Dendritic cell treated with granulocyte-macrophage colony-stimulating factor and Interleukin-4, amounts not matched to agents 40 ng/mL and 50 ng/mL, for 4 days (primary cell): ENCODE measurements around the gene TSPAN1.

ENCODE experiments used
- H3K27ac Mint-ChIP-seq: one replicate; pipeline ENCODE4 v1.8.0; 2022; ENCODE audit warnings: mild to moderate bottlenecking, mixed read lengths
- H3K27me3 Mint-ChIP-seq: one replicate; pipeline ENCODE4 v1.8.0; 2022; ENCODE audit warnings: mild to moderate bottlenecking, mixed read lengths
- H3K36me3 Mint-ChIP-seq: one replicate; pipeline ENCODE4 v1.8.0; 2022; ENCODE audit warnings: low read depth, mixed read lengths
- H3K4me1 Mint-ChIP-seq: one replicate; pipeline ENCODE4 v1.8.0; 2022; ENCODE audit warnings: low read depth, mixed read lengths
- H3K4me3 Mint-ChIP-seq: one replicate; pipeline ENCODE4 v1.8.0; 2022; ENCODE audit warnings: mild to moderate bottlenecking, moderate library complexity, mixed read lengths
- H3K9me3 Mint-ChIP-seq: one replicate; pipeline ENCODE4 v1.8.0; 2022; ENCODE audit warnings: mixed read lengths
- intact Hi-C: fragments of 100-400 bp; cut with micrococcal nuclease; formaldehyde crosslinking; loops from one replicate; pipeline ENCODE4 v1.15.0; 2022

The TSPAN1 gene

DNA sequence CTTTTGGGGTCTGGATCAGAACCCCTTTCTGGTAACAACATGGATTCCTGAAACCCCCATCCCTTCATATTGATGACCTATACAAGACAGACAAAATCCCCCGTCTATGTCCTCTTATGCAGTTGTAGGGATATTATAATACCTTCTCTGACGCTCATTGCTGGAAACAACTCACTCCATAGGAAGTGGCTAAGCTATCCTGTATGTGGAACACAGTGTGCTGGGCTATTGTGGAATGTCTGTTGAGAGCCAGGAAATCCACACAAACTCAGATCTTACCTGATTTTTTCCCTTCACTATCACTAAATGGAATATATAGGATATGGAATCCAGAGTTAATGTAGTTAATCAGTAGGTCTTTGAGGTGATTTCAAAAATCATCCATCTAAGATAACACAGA lies 24.8 kb upstream of the TSPAN1 start:
- H3K27me3 Mint-ChIP-seq, result peaks cover 6% of the 10 kb centered on the region
- H3K27ac Mint-ChIP-seq, result no peak overlapping the region
- no peak overlapping the region for H3K4me3 Mint-ChIP-seq
- H3K9me3 Mint-ChIP-seq, result no peaks in the 10 kb centered on the region
- intact Hi-C loops, result no loop called here
- H3K36me3 Mint-ChIP-seq, result no peaks in the 10 kb centered on the region
- H3K4me1 Mint-ChIP-seq, result peaks cover 8% of the 10 kb centered on the region

DNA sequence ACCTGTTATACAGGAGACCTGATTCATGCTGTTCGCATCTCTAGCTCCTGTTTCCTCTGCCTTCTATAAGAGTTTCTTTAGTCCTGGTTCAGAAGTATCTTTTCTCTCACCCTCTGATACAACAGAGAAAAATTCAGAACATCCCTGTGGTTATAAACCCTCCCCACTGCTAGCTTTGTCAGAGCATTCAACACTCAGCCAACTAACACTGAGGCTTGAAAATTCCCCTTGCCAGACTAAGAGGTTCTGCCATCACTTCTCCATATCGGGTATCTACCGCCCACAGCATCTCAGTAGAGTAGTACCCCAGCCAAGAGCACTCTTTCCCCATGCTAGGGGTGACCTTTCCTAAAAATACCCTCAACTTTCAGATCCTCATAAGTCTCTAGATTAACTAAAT lies 22.9 kb upstream of the TSPAN1 start:
- intact Hi-C loops, result no loop called here
- Mint-ChIP-seq H3K27ac (no peak overlapping the region), H3K9me3 (no peaks in the 10 kb centered on the region), H3K4me3 (no peak overlapping the region), H3K4me1 (peaks cover 8% of the 10 kb centered on the region), H3K36me3 (no peaks in the 10 kb centered on the region), H3K27me3 (peaks cover 6% of the 10 kb centered on the region)

DNA sequence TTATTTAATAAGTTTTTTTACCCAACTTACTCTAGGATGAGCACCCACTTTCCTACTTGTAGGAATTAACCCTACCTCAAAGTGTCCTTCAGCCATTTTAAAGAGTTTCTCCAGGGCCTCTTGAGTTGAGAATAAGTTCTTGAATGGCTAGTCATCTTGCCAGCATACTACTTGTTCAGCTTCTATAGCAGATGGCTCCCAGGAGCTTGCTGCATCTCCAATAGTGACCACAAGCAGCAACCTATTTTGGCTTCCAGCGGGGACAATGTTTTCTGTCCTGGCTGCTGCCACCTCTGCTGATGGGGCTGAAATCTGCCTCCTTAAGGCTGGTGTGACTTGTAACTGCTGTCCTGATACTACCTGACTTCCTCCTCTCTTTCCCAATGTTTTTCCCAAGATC lies 21.7 kb upstream of the TSPAN1 start:
- intact Hi-C loops, result no loop called here
- Mint-ChIP-seq H3K36me3 (no peaks in the 10 kb centered on the region), H3K27me3 (peaks cover 2% of the 10 kb centered on the region), H3K9me3 (no peaks in the 10 kb centered on the region), H3K27ac (no peak overlapping the region), H3K4me1 (peaks cover 8% of the 10 kb centered on the region), H3K4me3 (no peak overlapping the region)

DNA sequence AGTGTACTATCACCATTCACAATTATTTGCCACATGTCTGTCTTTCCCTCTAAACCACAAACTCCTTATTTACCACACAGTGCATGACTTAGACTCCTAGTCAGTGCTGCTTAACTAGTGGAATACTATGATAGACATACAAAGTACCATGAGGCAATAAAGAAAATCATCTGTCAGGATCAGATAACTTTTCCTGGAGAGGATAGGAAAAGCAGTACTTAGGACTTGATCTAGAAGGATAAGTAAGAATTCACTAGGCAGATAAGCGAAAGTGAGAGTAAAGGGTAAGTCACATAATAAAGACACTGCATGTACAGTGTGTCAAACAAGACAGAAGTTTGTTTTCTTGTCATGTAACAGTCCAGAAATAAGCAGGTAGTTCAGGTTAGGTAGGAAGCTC lies 21.2 kb upstream of the TSPAN1 start:
- Mint-ChIP-seq H3K4me3 (no peak overlapping the region), H3K4me1 (peaks cover 8% of the 10 kb centered on the region), H3K9me3 (no peaks in the 10 kb centered on the region), H3K27me3 (no peaks in the 10 kb centered on the region), H3K36me3 (no peaks in the 10 kb centered on the region), H3K27ac (no peak overlapping the region)
- intact Hi-C loops, result no loop called here

DNA sequence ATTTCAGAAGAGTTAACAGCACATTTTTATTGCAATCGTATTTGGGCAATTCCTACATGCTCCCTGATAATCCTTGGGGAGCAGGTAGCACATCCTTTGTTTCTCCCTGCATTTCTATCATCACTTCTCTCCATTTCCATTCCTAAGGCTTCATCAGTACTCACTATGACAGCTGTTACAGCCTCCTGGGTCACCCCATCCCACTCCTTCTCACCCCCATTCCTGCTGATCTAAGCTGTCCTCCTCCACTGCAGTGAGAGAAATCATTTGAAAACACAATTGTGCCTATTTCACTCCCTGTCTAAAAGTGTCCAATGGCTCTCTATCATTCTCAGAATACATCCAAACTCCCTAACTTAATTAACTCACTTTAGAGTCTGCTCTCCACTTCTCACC lies 17.0 kb upstream of the TSPAN1 start:
- no peaks in the 10 kb centered on the region for H3K36me3 Mint-ChIP-seq
- no peaks in the 10 kb centered on the region for H3K9me3 Mint-ChIP-seq
- H3K4me3 Mint-ChIP-seq, result no peak overlapping the region
- intact Hi-C loops, result no loop called here
- H3K27me3 Mint-ChIP-seq, result peaks cover 4% of the 10 kb centered on the region
- H3K27ac Mint-ChIP-seq, result no peak overlapping the region
- no peaks in the 10 kb centered on the region for H3K4me1 Mint-ChIP-seq

DNA sequence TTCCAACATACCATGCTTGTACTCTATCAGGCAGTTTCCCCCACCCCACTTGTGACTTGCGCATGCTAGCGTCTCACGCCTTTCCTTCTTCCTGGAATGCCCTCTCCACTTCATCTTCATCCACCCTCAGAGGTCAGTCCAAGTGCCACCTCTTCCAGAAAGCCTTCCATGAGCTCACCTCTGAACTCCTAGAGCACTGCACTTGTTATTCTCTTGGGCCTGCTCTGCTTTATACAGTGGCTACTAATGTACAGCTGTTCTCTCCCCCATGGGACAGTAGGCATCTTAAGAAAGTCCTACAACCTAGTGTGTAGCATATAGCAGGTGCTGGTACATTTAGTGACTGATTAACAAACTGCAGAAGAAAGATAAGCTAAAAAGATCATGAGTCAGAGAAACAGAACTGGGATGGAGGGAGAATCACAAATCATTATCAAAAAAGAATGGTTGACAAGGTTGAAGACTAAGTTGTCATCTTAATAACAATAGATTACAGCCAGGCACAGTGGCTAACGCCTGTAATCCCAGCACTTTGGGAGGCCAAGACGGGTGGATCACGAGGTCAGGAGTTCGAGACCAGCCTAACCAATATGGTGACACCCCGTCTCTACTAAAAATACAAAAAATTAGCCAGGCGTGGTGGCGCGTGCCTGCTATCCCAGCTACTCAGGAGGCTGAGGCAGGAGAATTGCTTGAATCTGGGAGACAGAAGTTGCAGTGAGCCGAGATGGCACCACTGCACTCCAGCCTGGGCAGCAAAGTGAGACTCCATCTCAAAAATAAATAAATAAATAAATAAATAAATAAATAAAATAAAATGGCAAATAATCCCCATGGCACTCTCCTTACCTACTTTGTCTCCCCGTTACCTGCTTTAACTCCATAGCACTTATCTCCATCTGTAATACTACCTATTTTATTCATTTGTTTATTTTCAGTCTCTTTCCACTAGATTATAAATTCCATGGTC lies 16.3 kb upstream of the TSPAN1 start:
- intact Hi-C loops, result no loop called here
- Mint-ChIP-seq H3K27ac (no peak overlapping the region), H3K9me3 (no peaks in the 10 kb centered on the region), H3K27me3 (peaks cover 4% of the 10 kb centered on the region), H3K36me3 (no peaks in the 10 kb centered on the region), H3K4me1 (no peaks in the 10 kb centered on the region), H3K4me3 (no peak overlapping the region)

DNA sequence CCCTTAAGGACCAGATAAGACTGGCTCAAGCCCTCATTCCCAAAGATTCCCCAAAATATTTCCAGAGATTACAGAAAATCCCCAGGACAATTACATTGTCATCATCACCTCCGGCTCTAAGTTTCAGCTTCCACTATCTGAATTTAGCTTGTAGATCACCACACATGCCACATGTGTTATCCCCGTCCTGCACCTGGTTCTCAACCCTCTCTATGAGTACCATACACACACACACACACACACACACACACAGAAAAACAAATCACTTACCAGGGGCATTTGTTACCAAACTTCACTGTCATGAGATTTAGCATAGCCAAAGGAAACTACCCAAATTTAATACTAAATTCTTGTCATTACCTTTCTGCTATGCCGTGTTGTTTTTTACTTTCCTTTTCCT lies 15.4 kb upstream of the TSPAN1 start:
- intact Hi-C loops, result no loop called here
- Mint-ChIP-seq H3K36me3 (no peaks in the 10 kb centered on the region), H3K27ac (no peak overlapping the region), H3K4me3 (no peak overlapping the region), H3K9me3 (no peaks in the 10 kb centered on the region), H3K27me3 (peaks cover 9% of the 10 kb centered on the region), H3K4me1 (no peaks in the 10 kb centered on the region)

DNA sequence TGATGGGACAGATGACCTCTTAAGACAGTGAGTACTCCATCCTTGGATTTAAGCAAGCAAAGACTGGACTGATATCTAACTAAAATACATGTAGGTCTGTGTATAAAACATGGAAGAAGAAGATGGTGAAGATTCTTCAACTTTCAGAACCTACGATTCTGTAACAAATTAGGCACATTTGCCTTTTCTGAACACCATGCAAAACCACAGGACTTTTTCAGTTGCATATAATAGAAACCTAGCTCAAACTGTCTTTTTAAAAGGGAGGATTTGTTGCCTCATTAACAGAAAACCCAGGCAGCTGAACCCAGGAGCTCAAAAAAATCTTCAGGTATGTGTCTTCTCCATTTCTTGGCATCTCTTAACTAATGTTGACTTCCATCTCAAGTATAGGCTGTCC lies 14.7 kb upstream of the TSPAN1 start:
- Mint-ChIP-seq H3K27me3 (peaks cover 16% of the 10 kb centered on the region), H3K36me3 (no peaks in the 10 kb centered on the region), H3K4me3 (no peak overlapping the region), H3K4me1 (no peaks in the 10 kb centered on the region), H3K9me3 (no peaks in the 10 kb centered on the region), H3K27ac (no peak overlapping the region)
- intact Hi-C loops, result no loop called here

DNA sequence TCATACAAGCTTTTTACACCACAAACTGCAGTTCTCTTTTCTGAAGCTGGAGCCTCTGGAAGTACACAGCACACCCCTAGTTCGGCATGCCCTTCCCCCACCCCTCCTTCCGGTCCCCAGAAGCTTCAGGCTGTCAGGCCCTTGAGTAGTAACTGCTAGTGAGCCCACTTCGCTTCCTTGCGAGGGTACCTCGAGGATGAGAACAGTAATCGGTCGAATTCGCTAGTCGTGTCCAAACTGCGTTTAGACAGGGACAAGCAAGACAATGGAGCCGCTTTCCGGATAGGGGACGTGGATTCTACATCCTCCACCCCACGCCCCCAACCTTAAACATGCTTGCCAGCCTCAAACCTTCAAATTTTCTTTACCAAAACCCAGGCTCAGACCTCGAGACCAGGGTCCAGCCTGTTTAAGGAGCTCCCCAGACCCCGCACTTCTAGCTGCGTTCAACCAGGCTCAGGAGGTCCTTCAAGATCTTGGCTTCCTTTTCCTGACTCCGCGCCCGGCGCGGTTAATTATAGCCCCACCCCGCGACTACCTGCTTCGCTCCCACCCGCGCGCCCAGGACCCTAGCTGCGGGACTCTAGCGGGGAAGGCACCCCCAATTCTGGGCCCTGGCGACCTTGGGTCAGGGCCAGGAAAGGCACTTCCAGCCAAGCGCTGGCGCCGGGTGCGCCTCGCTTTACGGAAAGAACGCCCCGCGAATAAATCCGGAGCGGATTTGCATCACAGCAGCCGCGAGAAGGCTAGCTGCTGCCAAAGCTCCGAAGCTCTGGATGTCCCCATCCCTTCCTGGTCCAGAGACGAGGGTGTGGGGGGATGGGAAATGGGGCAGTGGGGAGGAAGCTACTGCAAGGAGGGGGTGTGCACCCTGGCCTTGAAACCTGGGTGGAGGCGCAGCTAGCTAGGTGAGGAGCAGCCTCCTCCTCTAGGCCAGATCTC lies 8.1 kb upstream of the TSPAN1 start:
- Mint-ChIP-seq H3K27ac (no peak overlapping the region), H3K4me1 (peaks cover 17% of the 10 kb centered on the region), H3K27me3 (peaks cover 64% of the 10 kb centered on the region), H3K4me3 (peak overlapping the region; percentile 67), H3K9me3 (no peaks in the 10 kb centered on the region), H3K36me3 (no peaks in the 10 kb centered on the region)
- intact Hi-C loops, result no loop called here

DNA sequence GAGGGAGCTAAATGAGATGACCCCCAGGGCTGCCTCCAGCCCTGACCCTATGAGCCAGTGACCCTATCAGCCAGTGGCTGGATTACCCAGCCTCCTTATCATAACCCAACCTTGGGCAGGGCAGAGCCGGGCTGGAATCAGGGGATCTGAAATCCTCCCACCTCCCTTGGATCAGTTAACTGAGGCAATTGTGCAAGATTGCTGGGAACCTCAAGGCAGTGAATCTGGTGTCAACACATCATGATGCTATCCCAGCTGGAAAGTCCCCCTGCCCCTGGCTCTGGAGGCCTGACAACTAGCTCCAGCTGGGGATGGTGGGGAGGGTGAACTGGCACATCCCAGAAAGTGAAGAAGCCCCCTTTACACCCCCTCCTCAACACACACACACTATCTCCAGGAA lies 6.4 kb upstream of the TSPAN1 start:
- no peak overlapping the region for H3K27ac Mint-ChIP-seq
- H3K36me3 Mint-ChIP-seq, result no peaks in the 10 kb centered on the region
- H3K4me3 Mint-ChIP-seq, result no peak overlapping the region
- H3K27me3 Mint-ChIP-seq, result peaks cover 67% of the 10 kb centered on the region
- H3K4me1 Mint-ChIP-seq, result peaks cover 17% of the 10 kb centered on the region
- intact Hi-C loops, result no loop called here
- no peaks in the 10 kb centered on the region for H3K9me3 Mint-ChIP-seq

DNA sequence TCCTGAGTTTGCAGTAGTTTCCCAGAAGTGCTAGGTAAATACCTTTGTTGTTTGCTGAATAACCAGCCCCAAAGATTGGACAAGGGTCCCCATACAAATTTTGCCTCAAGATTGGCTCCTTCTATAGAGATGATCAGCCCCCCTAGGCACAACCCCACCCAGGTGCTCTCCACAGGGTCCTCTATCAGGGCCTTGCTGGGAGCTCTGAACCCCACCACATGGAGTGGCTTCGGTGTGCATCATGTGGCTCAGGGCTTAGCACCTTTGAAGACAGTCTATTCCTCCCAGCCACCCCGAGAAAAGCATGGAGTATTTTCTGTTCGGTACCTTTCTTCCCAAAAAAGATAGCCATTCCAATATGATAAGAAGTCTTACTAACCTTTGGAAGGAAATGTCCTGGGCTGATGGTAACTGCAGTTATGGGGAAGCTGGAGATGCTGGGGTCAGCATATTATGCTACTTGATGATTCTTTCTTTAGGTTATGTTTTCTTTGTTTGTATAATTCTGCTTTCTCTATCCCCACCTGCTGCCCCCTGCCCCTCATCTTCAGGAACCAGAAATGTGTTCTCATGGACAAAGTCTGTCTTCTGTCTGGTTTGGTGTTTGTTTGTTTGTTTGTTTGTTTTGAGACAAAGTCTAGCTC lies 5.0 kb upstream of the TSPAN1 start:
- intact Hi-C loops, result no loop called here
- Mint-ChIP-seq H3K4me3 (no peak overlapping the region), H3K27me3 (peaks cover 57% of the 10 kb centered on the region), H3K36me3 (no peaks in the 10 kb centered on the region), H3K4me1 (peaks cover 17% of the 10 kb centered on the region), H3K27ac (no peak overlapping the region), H3K9me3 (no peaks in the 10 kb centered on the region)

DNA sequence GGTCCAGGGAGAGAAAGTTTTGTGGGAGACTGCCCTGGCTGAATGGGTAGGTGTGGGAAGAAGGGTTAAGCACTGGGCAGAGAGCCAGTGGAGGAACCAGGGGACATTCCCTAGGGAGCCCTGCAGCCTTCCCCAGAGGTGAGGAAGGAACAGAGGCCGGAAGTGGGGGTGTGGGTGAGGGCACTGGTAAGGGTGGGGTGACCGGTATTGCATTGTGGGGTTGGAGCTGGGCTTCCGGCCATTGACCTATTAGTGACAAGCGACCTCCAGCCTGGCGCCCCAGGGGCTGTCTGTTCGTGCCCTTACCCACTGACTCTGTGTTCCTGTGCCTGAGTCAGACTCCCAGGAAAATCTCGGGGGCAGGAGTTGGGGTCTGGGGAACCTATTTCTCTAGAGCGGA lies 3.5 kb upstream of the TSPAN1 start:
- H3K36me3 Mint-ChIP-seq, result no peaks in the 10 kb centered on the region
- no peak overlapping the region for H3K4me3 Mint-ChIP-seq
- H3K4me1 Mint-ChIP-seq, result peaks cover 13% of the 10 kb centered on the region
- no peaks in the 10 kb centered on the region for H3K9me3 Mint-ChIP-seq
- intact Hi-C loops, result no loop called here
- H3K27ac Mint-ChIP-seq, result no peak overlapping the region
- H3K27me3 Mint-ChIP-seq, result peaks cover 52% of the 10 kb centered on the region

DNA sequence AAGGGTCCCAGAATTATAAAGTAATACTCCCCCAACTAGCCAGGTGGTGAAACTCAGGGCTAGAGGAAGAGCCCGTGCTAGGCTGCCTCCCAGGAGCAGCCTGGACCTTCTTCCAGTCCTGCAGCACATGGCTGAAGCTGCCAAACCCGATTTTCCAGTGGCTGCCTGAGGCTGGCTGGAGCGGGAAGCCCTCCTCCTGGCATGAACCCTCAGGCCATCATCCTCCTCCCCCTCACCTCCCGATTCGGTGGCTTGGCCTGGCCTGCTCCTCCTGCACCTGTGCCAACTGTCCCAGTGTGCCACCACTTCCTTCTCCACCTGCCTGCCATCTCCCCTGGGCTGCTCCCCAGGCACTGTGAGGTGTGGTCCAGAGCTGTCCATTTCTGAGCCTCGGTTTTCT lies 3.0 kb upstream of the TSPAN1 start:
- no peaks in the 10 kb centered on the region for H3K36me3 Mint-ChIP-seq
- H3K27me3 Mint-ChIP-seq, result peaks cover 47% of the 10 kb centered on the region
- no peak overlapping the region for H3K27ac Mint-ChIP-seq
- intact Hi-C loops, result no loop called here
- no peak overlapping the region for H3K4me3 Mint-ChIP-seq
- H3K4me1 Mint-ChIP-seq, result peaks cover 8% of the 10 kb centered on the region
- H3K9me3 Mint-ChIP-seq, result no peaks in the 10 kb centered on the region

DNA sequence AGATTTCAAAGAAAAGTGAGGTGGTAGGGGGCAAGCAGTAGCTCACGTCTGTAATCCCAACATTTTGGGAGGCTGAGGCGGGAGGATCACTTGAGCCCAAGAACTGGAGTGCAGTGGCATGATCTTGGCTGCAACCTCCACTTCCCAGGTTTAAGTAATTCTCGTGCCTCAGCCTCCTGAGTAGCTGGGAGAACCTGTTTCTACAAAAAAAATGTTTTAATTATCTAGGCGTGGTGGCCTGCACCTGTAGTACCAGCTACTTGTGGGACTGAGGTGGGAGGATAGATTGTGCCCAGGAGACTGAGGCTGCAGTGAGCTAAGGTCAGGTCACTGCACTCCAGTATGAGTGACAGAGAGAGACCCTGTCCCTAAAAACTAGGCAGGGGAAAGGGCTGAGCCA lies 2.6 kb upstream of the TSPAN1 start:
- intact Hi-C loops, result no loop called here
- Mint-ChIP-seq H3K36me3 (no peaks in the 10 kb centered on the region), H3K9me3 (no peaks in the 10 kb centered on the region), H3K27ac (no peak overlapping the region), H3K4me1 (peaks cover 4% of the 10 kb centered on the region), H3K27me3 (peaks cover 42% of the 10 kb centered on the region), H3K4me3 (no peak overlapping the region)
